Measurements from ENCODE around the gene TSNAXIP1. TPM values are rescaled to one million over a fixed set of nuclear protein-coding genes. Genes with fewer than 3 reads are reported as not detected.

Gene TSNAXIP1
- total RNA-seq, 2 donors from 2014 or later: 2.1 to 8.0 TPM

DNA sequence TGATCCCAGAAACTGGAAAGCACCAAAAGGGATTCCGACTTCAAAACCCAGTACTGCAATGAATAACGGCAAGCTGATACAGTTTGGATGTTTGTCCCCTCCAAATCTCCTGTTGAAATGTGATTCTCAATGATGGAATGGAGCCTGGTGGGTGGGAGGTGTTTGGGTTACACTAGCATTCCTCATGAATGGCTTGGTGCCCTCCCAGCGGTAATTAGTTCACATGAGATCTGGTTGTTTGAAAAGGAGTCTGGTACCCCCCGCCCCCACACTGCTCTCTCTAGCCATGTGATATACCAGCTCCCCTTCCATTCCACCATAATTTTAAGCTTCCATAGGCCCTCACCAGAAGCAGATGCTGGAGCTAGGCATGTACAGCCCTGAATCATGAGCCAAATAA is 40.4 kb upstream of the TSNAXIP1 start:
- TF ChIP-seq POLR2A (IDR thresholded peaks at IDR 0.05): no peak
- no peak for TF ChIP-seq POLR2AphosphoS5 (IDR thresholded peaks at IDR 0.05)
- TF ChIP-seq, protein P1, sequence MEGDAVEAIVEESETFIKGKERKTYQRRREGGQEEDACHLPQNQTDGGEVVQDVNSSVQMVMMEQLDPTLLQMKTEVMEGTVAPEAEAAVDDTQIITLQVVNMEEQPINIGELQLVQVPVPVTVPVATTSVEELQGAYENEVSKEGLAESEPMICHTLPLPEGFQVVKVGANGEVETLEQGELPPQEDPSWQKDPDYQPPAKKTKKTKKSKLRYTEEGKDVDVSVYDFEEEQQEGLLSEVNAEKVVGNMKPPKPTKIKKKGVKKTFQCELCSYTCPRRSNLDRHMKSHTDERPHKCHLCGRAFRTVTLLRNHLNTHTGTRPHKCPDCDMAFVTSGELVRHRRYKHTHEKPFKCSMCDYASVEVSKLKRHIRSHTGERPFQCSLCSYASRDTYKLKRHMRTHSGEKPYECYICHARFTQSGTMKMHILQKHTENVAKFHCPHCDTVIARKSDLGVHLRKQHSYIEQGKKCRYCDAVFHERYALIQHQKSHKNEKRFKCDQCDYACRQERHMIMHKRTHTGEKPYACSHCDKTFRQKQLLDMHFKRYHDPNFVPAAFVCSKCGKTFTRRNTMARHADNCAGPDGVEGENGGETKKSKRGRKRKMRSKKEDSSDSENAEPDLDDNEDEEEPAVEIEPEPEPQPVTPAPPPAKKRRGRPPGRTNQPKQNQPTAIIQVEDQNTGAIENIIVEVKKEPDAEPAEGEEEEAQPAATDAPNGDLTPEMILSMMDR (IDR thresholded peaks at IDR 0.05): no peak
- Histone ChIP-seq H3K36me3 (no peaks in the 10 kb centered on the region), H3K27ac (no peak overlapping the region), H3K4me1 (replicated peaks) (no peaks in the 10 kb centered on the region), H3K27me3 (replicated peaks; ENCODE audit: insufficient read depth) (no peaks in the 10 kb centered on the region), H3K9me3 (no peaks in the 10 kb centered on the region), H3K4me3 (no peak overlapping the region)
- intact Hi-C loops (cut with DNase I): no loop called here
- no peak for DNase-seq (ENCODE audit: low spot score)
- 88% methylated on average over 4 of the region's 4 CpGs for WGBS

- Histone ChIP-seq H3K4me1 (replicated peaks) (no peaks in the 10 kb centered on the region), H3K27ac (no peak overlapping the region), H3K36me3 (no peaks in the 10 kb centered on the region), H3K9me3 (no peaks in the 10 kb centered on the region), H3K27me3 (replicated peaks; ENCODE audit: insufficient read depth) (no peaks in the 10 kb centered on the region), H3K4me3 (no peak overlapping the region)
- DNase-seq (ENCODE audit: low spot score): no peak
- intact Hi-C loops (cut with DNase I): no loop called here
- TF ChIP-seq, protein P1 (IDR thresholded peaks at IDR 0.05): no peak
- TF ChIP-seq POLR2AphosphoS5 (IDR thresholded peaks at IDR 0.05) (no peak), POLR2A (IDR thresholded peaks at IDR 0.05) (no peak)
- WGBS: 82% methylated on average over 7 of the region's 7 CpGs
These were observed 38.7 kb upstream of the TSNAXIP1 start for GRCh38 chr16:67767953-67768352.

GRCh38 chr16:67770346-67770991 is 36.2 kb upstream of the TSNAXIP1 start:
- H3K27me3 ChIP-seq (replicated peaks; ENCODE audit: insufficient read depth): no peaks in the 10 kb centered on the region
- WGBS: 93% methylated on average over 6 of the region's 6 CpGs
- H3K4me3 ChIP-seq: no peak overlapping the region
- H3K27ac ChIP-seq: no peak overlapping the region
- H3K36me3 ChIP-seq: no peaks in the 10 kb centered on the region
- TF ChIP-seq POLR2A (IDR thresholded peaks at IDR 0.05) (no peak), POLR2AphosphoS5 (IDR thresholded peaks at IDR 0.05) (no peak)
- TF ChIP-seq, protein P1 (IDR thresholded peaks at IDR 0.05): no peak
- intact Hi-C loops (cut with DNase I): no loop called here
- H3K4me1 ChIP-seq (replicated peaks): no peaks in the 10 kb centered on the region
- DNase-seq (ENCODE audit: low spot score): no peak
- H3K9me3 ChIP-seq: no peaks in the 10 kb centered on the region

DNA sequence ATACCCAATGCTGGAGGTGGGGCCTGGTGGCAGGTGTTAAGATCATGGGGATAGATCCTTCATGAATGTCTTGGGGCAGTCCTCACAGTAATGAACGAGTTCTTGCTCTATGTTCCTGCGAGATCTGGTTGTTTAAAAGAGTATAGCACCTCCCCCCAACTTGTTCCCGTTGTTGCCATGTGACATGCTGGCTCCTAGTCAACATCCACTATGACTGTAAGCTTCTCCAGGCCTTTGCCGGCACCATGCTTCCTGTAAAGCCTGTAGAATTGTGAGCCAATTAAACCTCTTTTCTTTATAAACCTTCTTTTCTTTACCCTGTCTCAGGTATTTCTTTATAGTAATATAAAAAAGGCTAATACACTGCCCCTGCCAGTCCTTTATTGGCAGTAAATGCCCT is 33.6 kb upstream of the TSNAXIP1 start:
- Histone ChIP-seq H3K4me1 (replicated peaks) (no peaks in the 10 kb centered on the region), H3K4me3 (no peak overlapping the region), H3K27ac (no peak overlapping the region), H3K36me3 (no peaks in the 10 kb centered on the region), H3K9me3 (no peaks in the 10 kb centered on the region), H3K27me3 (replicated peaks; ENCODE audit: insufficient read depth) (no peaks in the 10 kb centered on the region)
- TF ChIP-seq POLR2AphosphoS5 (IDR thresholded peaks at IDR 0.05): peak; percentile 24
- TF ChIP-seq, protein P1 (IDR thresholded peaks at IDR 0.05): no peak
- peak; percentile 20 for DNase-seq (ENCODE audit: low spot score)
- 32% methylated on average over 4 of the region's 4 CpGs for WGBS
- intact Hi-C loops (cut with DNase I): no loop called here
